Psoas muscle (tissue), 8 donors: ENCODE measurements around the gene GAB3. TPM values are rescaled to one million over a fixed set of nuclear protein-coding genes. Genes with fewer than 3 reads are reported as not detected.
A peak's percentile ranks its signal among the peaks of the same experiment; 100 is the strongest.

Experiments
- ATAC-seq, 4 donors: fragments of 200-7000 bp; cut with Tn5 transposase; one replicate each; pipeline ENCODE4 v1.9.1; 2020; ENCODE audit warnings: moderate library complexity in 3 of 4, mild to moderate bottlenecking in 2 of 4
- DNase-seq, 2 donors: peaks; one replicate each; pipeline ENCODE4 v3.0.0-alpha.2; 2020
- H3K27ac ChIP-seq: fragments of 200-600 bp; one replicate; pipeline ENCODE4 v1.8.0; 2022
- H3K27me3 ChIP-seq, 3 donors: fragments of 200-600 bp in 1 of 3; one replicate each; pipeline versions ENCODE4 v1.6.1 to v1.8.0; 2013 to 2022; ENCODE audit warnings: low read length in 2 of 3, mild to moderate bottlenecking in 2 of 3, moderate library complexity in 1 of 3; ENCODE audit not compliant: insufficient read depth in 3 of 3
- H3K36me3 ChIP-seq, 2 donors: fragments of 200-600 bp in 1 of 2; one replicate each; pipeline versions ENCODE4 v1.6.1 to v1.8.0; 2013 to 2022; ENCODE audit warnings: low read depth in 1 of 2, mild to moderate bottlenecking in 1 of 2, moderate library complexity in 1 of 2; ENCODE audit not compliant: insufficient read depth in 1 of 2
- H3K4me1 ChIP-seq: fragments of 200-600 bp; one replicate; pipeline ENCODE4 v1.8.0; 2022
- H3K4me3 ChIP-seq: fragments of 200-600 bp; one replicate; pipeline ENCODE4 v1.8.0; 2022; ENCODE audit warnings: mild to moderate bottlenecking
- H3K9me3 ChIP-seq: fragments of 200-600 bp; one replicate; pipeline ENCODE4 v1.8.0; 2022
- WGBS, 3 donors: extraction: QIAGEN DNeasy Blood & Tissue Kit; methylation state at CpG; one replicate each; pipeline versions ENCODE4 v1.1.6 to v1.1.7; 2013; 5-methylcytosine and 5-hydroxymethylcytosine counted together
- intact Hi-C, 2 donors: fragments of 100-400 bp; cut with DNase I; formaldehyde crosslinking; loops; one replicate each; pipeline versions ENCODE4 v1.11.0 to v1.14.2; 2022
- polyA plus RNA-seq, 3 donors: library from polyadenylated mRNA; stranded (reverse); fragments of 200-250 nt; gene quantifications; one replicate each; pipeline ENCODE4 v1.2.3, GENCODE V29; 2013
- total RNA-seq, 4 donors: library from RNA; stranded (reverse); fragmentation: NEBNext Ultra II Directional in 2 of 4; extraction: Animal tissue kit (Norgen Biotek cat#: 25700) in 2 of 4; gene quantifications; one replicate each; pipeline versions ENCODE4 v1.2.1 to v1.2.4, GENCODE V29; 2021 to 2023
- TF ChIP-seq, protein P1 (sequence below): fragments of 200-600 bp; IDR thresholded peaks from one replicate; pipeline ENCODE4 v1.8.0; 2022; ENCODE audit warnings: antibody characterized with exemption
- donor health status: healthy with polysubstance abuse.
- donor health status: DM: no; HTN: no; CAD: no; lungs with moderate emphysema.
- donor health status: Bipolar disorder and iron deficiency.
- donor health status: healthy.
- donor health status: DM: yes; HTN: yes; CAD: no.
- donor health status: DM: no; HTN: no; CAD: no.
- donor health status: DM: no; HTN: no; CAD: no.
- donor health status: DM: yes; HTN: yes; CAD: no.

Gene GAB3
- total and polyA plus RNA-seq, 7 donors = 0.61 to 3.4 (median 1.4) TPM

DNA sequence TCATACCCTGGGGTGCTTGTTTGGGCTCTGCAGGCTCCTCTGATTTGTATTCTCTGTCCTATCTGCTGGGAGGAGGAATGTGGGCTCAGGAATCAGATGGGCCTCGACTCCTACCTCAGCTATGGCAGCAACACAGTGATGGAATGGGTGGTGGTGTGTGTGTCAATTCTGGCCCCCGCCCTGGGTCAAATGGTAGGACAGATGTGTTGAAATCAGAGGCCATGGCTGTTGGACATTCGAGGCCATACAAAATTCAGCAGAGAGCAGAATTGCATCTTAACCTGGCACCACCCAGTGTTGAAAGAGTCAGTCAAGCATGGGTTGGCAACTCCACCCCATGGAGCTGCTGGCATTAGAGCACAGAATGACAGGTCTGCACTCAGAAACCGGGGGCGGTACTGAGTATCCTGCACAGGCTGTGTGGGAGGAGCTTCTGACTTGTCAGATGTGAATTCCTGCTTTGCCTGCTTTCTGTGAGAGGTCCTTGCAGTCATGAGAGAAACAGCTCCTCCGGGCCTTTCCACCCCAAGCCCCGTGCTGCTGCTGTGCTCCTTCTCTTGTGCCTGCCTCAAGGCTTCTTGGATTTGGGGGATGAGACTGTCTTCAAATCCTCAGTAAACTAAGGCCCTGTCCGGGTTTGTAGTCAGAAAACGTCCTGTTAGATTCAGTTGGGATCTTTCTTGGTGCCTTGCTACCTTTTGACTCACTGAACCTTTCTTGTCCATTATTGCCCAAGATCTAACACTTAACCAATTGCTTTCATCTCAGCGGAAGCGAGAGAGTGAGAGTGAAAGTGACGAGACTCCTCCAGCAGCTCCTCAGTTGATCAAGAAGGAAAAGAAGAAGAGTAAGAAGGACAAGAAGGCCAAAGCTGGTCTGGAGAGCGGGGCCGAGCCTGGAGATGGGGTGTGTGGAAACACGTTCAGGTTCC, 24.8 kb upstream of the GAB3 start:
- Histone ChIP-seq H3K4me3 (no peak overlapping the region), H3K27me3 (no peaks in the 10 kb centered on the region), H3K27ac (no peak overlapping the region), H3K4me1 (no peaks in the 10 kb centered on the region), H3K9me3 (peaks cover 3% of the 10 kb centered on the region), H3K36me3 (peaks cover 0 to 83% of the 10 kb centered on the region in 2 donors)
- 76 to 92% (median 85%) methylated on average over 15 of the region's 15 CpGs for WGBS, 3 donors
- TF ChIP-seq, protein P1, sequence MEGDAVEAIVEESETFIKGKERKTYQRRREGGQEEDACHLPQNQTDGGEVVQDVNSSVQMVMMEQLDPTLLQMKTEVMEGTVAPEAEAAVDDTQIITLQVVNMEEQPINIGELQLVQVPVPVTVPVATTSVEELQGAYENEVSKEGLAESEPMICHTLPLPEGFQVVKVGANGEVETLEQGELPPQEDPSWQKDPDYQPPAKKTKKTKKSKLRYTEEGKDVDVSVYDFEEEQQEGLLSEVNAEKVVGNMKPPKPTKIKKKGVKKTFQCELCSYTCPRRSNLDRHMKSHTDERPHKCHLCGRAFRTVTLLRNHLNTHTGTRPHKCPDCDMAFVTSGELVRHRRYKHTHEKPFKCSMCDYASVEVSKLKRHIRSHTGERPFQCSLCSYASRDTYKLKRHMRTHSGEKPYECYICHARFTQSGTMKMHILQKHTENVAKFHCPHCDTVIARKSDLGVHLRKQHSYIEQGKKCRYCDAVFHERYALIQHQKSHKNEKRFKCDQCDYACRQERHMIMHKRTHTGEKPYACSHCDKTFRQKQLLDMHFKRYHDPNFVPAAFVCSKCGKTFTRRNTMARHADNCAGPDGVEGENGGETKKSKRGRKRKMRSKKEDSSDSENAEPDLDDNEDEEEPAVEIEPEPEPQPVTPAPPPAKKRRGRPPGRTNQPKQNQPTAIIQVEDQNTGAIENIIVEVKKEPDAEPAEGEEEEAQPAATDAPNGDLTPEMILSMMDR = no peak
- DNase-seq (no peak), ATAC-seq (no peak)
- intact Hi-C loops = no loop called here

DNA sequence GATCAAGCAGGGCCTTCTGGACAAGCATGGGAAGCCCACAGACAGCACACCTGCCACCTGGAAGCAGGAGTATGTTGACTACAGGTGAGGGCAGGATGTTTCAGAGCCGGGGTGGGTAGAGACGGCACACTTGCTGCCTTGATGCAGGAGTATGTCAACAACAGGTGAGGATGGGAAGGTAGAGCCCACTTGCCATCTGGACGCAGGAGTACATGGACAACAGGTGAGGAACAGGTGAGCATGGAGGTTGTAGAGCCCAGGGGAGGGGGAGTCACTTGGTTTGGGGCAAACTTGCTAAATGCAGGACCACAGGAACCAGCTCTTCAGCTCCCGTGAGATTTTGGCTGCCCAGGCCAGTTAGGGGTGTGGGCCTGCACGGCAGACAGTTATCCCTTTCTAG, 23.7 kb upstream of the GAB3 start:
- no peak for DNase-seq
- Histone ChIP-seq H3K27ac (no peak overlapping the region), H3K4me3 (no peak overlapping the region), H3K36me3 (peaks cover 0 to 90% of the 10 kb centered on the region in 2 donors), H3K4me1 (no peaks in the 10 kb centered on the region), H3K27me3 (no peaks in the 10 kb centered on the region), H3K9me3 (peaks cover 3% of the 10 kb centered on the region)
- intact Hi-C loops = no loop called here
- ATAC-seq = no peak
- TF ChIP-seq, protein P1 = no peak
- 78 to 87% (median 85%) methylated on average over 5 of the region's 5 CpGs for WGBS, 3 donors

DNA sequence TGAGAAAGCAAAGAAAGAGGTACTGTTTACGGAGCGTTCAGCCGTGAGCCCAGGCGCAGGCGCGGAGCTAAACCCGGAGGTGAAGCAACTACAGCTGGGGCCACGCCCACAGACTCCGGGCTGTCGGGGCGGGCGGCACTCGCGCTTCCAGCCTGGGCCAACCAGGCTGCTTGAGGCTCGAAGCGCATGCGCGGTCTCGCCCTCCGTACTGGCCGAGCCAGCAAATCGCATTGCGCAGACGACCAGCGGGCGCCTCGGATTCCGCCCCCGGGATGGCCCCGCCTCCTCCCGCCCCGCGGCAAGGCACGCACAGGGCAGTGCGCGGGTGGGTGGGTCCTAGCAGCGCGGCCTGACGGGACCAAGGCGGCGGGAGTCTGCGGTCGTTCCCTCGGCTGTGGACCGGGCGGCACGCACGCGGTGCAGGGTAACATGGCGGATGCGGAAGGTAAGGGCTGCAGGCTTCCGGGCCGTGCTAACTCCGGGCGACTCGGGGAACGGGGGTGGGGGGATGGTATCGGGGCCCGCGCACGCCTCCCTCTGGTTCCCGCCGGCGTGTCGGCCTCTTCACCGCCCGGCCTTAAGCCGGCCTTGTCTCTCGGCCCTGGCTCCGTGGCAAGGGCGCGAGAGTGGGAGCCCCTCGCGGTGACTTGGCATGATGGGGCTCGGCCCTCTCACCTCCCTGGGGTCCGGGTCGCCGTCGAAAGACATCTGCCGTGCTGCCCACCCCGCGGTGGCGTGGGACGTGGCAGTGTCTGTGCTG, 11.8 kb upstream of the GAB3 start, which contains the start of gene DKC1:
Gene DKC1, plus strand, starts transcription at position 328 of the 760 bp plus-strand sequence. Its CDS starts 102 bp downstream, at position 430.
- H3K36me3 ChIP-seq = peaks cover 0 to 31% of the 10 kb centered on the region in 2 donors
- peak within 1 kb of the TSS; percentile 82 for H3K4me3 ChIP-seq
- H3K27ac ChIP-seq = peak within 1 kb of the TSS; percentile 86
- no peaks in the 10 kb centered on the region for H3K4me1 ChIP-seq
- WGBS, 3 donors = 0 to 29% (median 0%) methylated on average over 18 to 82 of the region's 84 CpGs
- ATAC-seq (peak; percentile 95 to 97 (median 96)), DNase-seq (peak; percentile 96 to 98)
- intact Hi-C loops = no loop called here
- no peaks in the 10 kb centered on the region for H3K9me3 ChIP-seq
- TF ChIP-seq, protein P1 = no peak
- H3K27me3 ChIP-seq = no peaks in the 10 kb centered on the region

DNA sequence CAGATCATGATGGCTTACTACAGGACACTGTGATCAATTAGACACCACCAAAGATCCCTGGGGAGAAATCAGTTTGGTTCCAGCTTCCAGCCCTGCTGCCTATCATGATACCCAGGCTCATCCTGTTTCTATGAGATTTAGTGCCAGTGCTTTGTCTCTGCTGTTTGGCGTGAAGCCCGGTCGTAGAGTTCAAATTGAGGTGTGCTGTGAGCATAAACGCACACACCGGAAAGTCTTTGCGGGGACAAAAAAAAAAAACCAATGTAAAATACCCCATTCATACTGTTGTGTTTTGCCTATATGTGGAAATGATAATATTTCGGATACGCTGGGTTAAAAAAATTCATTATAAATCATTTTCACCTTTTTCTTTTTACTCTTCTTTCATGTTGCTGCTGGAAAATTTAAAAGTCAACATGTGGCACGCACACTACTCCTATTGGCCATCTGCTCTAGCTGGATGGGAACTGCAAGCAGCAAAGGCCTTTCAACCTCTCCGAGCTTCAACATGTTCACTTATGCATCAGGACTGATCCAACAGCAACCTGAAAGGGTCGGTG, 11.2 kb upstream of the GAB3 start:
- H3K9me3 ChIP-seq = no peaks in the 10 kb centered on the region
- H3K36me3 ChIP-seq = peaks cover 0 to 24% of the 10 kb centered on the region in 2 donors
- peak overlapping the region; percentile 82 for H3K4me3 ChIP-seq
- no peak for DNase-seq
- TF ChIP-seq, protein P1 = no peak
- WGBS, 3 donors = 11 to 51% (median 14%) methylated on average over 11 of the region's 11 CpGs
- intact Hi-C loops = no loop called here
- H3K27me3 ChIP-seq = no peaks in the 10 kb centered on the region
- peak overlapping the region; percentile 86 for H3K27ac ChIP-seq
- ATAC-seq = peak in 2 of 4 donors; percentile 6 to 40
- H3K4me1 ChIP-seq = no peaks in the 10 kb centered on the region
